ENCODE data around the gene ERP27.

ERP27 gene

DNA sequence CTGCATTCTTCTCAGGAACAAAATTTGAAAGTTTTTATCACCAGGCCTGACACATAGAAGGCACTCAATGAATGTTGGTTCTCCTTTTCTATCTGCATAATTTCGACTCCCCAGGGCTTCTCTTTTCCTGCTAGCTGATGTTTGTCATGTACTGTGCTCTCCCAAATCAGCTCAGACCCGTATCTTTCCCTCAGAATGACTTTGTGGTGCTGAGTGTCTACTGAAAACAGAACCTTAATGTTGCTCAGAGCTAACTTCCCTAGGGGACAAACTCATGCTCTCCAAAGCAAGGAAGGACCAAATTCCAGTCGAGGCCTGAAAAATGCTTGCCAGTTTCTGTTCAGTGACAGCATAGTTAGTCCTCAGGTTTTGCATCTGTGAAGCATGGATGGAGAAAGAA lies 21.1 kb upstream of the ERP27 start:
- DNase-seq: no peak

DNA sequence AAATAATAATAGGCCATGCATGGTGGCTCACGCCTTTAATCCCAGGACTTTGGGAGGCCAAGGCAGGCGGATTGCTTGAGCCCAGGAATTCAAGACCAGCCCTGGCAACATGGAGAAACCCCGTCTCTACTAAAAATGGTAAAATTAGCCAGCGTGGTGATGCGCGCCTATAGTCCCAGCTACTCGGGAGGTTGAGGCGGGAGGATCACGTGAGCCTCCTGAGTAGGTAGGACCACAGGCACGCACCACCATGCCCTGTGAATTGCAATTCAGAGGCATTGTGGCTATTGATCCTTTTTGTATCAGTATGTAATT lies 20.7 kb upstream of the ERP27 start:
- DNase-seq: peak; percentile 59

DNA sequence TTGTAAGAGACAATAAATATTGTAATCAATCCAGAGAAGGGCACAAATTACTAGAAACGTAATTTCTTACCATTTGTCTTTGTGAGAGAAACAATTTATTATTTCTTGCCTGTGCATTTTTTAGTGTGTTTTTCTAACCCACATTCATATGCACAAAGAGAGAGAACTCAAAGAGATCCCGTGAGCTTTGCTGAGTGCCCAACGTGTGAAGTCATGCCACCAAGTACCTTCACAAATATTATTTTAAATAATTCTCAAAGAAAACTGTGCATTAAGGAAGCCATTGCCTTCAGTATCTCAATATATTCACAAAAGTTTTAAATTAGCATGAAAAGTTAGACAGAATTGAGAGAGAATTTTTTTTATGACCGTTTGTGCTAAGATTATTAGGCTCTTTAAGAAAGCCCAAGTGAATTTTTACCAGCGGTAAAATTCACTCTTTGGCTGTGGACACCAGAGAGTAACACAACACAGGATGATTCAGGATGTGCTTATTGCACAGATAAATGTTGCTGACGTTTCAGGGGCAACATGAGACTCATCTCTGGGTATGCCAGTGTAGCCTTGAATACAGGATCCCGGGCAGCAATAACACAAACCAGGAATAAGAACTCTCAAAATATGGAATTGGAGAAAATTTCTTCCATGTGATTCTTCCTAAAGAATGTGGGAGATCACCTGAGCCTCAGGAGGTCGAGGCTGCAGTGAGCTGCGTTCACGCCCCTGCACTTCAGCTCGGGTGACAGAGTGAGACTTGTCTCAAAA lies 20.2 kb upstream of the ERP27 start:
- peak; percentile 61 for DNase-seq

DNA sequence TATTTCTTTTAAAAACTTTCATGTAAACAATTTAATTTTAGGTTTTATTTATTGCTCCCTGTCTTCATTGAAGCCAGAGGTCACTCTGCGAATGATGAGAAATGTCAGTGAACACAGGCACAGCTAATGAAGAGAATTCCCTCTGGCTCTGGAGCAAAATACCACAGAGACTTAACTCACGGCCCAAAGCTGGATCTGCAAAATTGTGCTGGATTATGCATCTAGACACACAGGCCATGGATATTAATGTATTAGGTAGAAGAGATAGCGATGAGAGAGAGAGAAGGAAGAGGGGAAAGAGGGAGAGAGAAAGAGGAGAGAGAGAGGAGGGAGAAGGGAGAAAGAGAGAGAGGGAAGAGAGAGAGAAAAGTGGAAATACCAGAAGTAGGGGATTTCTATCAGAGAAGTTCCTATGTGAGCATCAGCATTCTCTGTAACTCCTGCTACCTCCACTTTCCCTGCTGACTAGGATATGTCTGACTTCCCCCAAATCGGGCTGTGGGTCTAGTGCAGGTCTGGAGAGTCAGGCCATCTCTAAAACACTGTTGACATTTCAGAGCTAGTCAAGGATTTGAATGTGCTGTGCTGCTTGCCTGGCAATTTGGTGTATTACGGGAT lies 19.3 kb upstream of the ERP27 start:
- DNase-seq: no peak

DNA sequence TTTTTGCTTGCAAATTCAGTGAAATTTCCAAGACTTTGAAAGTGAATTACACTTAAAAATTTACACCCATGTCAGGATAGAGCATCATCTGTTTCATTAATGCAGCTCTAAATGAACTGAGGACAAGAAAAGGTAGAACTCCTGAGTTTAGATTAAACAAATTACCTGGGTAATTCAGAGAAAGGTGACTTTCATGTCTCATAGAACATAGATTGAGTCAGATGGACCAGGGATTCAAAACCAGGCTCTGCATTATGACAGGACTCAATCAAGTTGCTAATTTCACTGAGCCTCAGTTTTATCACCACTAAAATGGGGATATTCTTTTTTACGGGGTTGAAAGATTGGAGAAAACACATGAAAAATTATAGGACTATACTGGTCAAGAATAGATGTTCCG lies 18.6 kb upstream of the ERP27 start:
- no peak for DNase-seq

DNA sequence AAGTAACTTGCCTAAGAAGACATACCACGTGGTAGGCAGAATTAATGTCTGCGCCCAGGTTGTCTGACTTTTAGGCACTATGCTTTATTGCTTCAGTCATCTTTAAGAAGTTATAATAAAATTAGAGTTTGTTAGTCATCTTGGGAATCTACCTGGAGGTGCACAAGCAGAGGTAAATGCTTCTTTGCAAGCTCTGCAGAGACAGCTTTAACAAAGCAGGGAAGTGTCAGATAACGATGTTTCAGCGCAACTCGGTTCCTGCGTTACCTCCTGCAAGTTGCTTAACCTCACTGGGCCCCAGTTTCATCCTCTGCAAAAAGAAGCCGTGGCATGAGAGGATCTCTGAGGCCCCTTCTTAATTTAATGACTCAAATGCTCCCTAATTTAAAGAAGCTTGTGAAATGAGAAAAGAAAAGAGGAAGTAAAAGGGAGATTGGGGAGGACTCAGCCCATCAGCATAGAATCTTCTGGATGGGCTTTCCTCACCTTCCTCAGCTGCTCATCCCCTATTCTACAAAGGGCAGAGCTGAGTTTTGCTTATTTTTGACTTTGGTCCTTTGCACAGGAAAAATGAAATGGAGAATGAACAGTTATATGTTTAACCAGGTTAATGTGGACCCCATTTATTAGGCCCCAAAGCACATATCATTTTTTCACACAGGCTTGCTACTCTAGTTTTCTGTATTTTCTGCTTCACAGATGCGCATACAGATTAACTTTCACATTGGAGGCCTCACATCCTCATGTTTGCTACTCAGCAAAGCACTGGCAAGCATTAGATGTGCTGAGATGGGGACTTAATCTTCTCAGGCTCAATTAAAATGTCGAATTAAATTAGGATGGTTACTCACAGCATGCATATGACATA lies 17.9 kb upstream of the ERP27 start:
- DNase-seq: peak; percentile 79

DNA sequence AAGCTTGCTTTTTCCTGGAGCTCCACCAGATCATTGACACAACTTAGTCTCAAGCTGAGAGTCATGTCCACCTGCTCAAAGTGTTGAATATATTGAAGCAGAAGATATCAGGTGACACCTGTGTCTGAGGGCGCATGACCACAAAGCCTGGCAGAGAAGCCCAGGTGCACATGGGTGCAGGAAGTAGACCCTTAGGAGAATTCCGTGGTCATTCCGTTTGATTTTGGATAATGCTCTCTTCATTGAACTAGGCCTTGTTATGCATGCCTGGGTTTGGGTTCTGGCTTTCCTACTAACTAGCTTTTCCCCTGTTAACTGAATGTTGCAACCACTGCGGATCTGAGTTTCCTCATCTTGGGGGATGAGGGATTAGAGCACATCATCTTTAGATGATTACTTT lies 15.9 kb upstream of the ERP27 start:
- no peak for DNase-seq

DNA sequence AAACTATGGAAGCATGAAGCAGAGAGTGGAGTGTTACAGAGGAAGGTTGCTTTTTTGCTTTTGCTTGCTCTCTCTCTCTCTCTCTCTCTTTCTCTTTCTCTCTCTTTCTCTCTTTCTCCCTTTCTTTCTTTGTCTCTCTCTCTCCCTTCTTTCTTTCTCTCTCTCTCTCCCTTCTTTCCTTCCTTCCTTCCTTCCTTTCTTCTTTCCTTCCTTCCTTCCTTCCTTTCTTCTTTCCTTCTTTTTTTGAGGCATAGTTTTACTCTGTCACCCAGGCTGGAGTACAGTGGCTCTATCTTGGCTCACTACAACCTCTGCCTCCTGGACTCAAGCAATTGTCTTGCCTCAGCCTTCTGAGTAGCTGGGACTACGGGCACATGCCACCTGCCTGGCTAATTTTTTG lies 15.4 kb upstream of the ERP27 start:
- DNase-seq: no peak

DNA sequence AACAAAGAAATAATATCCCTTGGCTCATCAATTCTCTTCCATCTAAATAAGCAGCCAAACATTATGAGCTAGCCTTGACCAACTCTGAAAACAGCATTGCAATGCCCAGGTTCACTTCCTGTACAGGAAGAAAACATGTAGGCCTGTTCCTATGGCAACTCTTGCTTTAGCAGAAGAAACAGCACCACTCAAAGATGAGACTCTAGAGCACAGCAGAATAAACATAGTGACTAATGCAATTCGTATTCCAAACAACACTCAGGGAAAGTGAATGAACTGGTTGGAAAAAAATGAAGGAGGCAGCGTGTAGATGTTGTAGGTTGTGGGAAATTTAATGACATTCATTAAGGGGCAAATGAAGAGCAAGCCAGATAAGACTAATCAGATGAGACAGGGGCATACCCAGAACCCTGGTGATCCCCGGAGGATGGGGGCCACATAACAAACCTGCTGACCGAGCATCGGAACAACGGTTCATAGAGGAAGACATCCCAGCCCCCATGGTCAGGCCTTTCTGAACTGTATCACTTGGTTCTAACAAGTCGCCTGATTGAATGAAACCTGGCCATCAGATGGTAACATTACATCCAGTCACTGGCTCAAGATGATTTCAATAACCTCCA lies 14.1 kb upstream of the ERP27 start:
- DNase-seq: peak; percentile 85

DNA sequence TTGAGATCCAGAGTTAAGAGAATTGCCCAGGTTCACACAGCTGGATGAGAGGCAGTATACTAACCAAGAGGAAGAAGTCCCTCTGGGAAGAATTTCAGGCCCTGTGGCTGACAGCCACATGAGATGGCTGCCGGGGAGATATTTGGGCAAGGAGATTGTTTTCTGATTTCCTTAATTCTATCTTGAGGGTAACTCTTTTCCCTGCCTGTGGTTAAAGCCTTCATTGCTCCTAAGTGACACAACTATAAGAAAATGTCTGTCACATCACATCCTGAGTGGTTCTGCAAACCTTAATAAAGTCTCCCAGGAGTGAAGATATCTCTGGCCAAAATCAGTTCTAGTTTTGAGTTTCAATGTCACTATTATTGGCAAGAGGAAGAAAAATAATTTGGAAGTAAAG lies 13.5 kb upstream of the ERP27 start:
- DNase-seq: no peak

DNA sequence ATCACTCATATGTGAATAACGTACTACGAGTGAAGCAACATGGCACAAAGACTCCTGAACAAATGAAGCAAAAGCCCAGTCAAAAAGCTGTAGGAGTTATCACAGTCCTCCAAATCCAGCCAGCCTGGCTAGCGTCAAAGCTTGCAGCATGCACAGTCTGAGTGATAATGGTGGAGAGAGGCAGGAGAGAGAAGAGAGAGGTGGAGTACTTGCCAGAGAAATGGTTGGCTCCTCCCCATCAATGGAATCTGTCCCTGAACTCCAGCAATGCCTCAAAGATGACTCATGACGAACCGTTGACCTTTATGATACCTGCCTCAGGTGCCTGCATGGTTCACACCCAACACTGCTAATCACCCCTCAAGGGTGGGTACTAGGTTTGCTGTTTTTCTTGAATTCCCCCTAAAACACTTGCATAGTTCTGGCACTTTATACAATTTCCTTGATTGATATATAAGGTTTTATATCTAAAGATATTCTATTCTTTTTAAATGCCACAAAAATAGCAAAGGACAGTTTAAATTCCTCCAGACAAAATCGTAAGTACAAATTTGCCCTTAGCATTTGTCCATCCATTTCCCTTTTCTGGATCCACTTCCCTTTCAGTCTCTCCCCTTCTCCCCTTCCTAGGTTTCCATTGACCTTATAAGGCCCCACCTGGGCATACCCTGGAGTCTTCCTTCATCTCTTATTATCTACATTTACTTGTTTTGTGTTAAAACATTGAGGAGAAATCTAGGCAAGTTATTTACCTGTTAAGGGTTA lies 12.8 kb upstream of the ERP27 start:
- peak; percentile 47 for DNase-seq

DNA sequence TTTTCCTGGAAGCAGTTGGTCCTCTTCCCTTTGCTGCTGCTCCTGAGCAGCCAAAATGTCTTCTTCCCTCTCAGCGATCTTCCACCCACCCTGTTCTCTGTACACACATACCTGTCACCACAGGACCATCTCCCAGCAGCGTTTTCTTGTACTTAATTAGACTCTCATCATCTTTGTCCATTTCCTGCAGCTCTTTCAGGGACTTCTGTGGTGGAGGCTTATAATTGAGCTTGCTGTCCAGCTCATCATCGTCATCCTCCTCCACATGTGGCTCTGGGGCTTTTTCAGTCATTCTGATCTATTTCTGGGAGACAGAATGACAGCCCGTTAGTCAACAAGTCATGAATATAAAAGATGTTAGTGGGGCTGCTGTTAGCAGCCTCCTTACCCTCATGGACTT lies 12.1 kb upstream of the ERP27 start:
- peak; percentile 71 for DNase-seq

DNA sequence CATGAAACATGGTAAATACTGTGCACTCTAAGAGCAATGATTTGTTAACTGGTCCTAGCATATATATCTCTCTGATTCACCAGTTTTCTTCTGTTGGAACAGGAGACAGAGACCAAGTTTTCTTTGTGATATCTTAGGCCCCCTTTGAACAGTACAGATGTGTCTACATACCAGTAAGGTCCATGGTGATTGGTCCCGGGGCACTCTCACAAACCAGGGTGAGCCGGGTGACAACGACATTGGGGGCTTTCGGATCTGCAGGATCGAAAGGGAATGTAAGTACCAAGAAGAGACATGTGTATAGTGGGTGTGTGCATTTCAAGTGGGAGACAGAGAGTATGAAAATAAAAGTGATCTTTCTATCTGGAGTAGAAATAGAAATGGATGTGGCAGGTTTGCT lies 11.3 kb upstream of the ERP27 start:
- DNase-seq: peak; percentile 43

DNA sequence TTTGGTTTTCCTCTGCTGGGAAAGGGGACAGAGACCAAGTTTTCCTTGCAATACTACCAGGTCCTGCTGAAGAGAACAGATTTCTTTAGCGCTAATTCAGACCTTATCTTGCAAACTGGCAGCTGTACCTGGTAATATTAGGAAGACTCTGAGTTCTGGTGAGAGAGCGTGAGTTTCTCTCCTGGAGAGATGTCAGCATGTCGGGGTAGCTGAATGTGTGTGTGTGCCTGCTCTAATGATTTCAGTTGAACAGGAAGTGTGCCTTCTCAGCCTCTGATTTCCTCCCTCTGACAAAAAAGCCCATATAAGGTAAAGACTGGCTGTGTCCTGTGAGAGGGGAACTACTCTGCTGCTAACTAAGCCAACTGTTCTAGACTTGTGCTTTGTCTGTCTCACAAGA lies 10.3 kb upstream of the ERP27 start:
- DNase-seq: peak; percentile 92

DNA sequence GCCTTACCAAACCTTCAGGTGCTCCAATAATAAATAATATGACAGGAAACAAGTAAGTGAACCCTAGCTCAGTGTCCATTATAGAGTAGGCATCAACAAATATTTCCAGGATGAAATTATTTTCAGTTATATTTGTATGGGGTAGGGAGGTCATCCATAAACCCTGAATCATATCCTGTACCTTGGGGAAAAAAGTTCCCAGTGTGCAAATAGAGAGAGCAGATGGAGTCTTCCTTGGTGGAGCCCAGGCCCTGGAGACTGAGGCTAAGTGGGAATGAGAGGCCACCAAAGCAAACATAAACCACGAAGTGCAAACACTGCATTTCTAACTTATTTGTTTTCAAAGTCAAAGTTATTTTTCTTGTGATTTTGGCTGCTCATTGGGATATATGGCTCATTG lies 8.5 kb upstream of the ERP27 start:
- no peak for DNase-seq

DNA sequence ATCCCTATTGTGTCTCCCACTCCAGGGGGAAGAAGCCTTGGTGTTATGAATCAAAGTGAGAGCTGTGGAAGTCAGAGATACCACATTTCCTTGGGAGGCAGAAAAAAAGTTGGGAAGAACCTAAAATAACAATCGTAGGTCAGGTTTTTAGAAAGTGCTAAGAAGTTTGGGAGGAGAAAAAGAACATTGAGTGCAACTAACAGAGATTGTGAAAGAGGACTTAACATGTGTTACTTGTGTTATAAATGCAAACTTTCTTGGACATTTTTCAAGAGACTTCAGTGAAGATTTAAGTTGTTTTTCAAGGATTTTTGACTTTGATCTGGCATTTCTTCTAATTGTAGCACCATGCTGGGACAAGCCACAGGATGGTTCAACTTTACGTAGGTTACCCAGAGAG lies 7.8 kb upstream of the ERP27 start:
- no peak for DNase-seq

DNA sequence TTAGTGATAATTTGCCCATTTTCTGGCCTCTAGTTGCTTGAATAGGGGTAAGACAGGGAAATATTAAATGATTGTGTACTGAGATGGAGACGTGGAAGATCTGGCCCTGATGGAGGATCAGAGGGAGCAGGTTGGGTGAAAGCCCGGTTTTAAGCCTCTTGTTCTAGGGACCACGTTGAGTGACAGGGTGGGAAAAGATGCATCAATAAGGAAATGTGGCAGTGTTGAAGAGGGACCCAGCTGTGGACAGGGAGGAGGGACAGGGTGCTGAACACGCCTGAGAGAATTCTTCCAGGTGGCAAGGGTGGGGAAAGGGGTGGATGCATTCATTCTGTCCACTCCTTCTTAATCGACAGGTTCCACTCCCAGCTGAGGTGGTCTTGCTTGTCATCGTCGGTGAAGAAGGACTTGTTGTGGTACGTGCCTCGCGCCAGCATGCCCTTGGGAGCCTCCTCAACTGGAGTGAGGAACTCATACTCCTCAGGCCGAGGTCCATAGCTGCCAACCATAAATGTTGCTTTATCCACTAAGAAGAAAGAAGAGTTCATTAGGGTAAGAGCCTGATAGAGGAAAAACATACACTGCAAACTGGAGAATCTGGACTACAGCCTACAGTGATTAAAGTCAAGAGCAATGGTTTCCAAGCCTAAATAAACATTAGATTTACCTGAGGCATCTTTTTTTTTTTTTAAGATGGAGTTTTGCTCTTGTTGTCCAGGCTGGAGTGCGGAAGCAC lies 4.0 kb upstream of the ERP27 start:
- no peak for DNase-seq

DNA sequence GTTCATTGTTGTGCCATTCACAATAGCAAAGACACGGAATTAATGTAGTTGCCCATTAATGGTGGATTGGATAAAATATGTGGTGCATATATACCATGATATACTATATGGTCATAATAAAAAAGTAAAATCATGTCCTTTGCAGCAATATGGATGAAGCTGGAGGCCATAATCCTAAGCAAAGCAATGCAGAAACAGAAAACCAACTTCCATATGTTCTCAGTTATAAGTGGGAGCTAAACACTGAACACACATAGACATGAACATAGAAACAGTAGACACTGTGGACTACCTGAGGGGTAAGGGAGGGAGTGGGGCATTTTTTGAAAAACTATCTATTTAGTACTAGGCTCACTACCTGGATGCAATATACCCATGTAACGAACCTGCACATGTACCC lies 3.0 kb upstream of the ERP27 start:
- no peak for DNase-seq

DNA sequence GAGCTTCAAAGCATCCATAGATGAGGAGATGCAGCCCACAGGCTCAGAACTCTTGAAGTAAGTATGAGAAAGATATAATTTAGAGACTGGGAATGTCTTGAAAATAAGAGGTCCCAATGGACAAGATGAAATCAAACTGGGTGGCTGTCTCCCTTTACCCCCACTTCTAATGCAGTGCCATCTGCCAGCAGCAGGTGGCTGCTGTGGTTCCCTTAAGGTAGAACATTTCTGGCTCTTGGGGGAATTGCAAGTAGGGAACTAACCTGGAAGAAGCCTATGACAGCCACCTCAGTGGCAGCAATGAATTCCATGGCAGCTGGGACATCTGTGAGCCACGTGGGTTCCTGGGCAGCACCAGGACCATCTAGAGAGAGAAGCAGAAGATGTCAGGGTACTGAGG lies 648 bp downstream of the ERP27 start:
- DNase-seq: no peak

DNA sequence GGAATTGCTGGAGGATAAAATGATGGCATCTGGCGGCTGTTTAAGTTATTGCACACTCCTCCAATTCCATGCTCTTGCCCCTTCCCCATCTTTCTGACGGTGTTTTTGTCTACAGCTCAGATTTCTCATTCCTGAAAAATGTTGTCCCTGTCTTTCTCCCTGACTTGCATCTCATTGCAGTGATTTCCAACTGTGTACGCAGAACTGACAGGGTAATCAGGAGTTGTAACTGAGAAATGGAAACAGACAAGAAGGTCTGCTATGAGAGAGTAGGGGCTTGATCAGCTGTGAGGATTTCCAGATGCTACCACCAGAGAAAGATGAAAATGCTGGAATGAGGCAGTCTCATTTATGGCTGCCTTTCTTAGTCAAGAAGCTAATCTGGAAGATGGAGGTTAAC lies 1.3 kb downstream of the ERP27 start:
- no peak for DNase-seq

DNA sequence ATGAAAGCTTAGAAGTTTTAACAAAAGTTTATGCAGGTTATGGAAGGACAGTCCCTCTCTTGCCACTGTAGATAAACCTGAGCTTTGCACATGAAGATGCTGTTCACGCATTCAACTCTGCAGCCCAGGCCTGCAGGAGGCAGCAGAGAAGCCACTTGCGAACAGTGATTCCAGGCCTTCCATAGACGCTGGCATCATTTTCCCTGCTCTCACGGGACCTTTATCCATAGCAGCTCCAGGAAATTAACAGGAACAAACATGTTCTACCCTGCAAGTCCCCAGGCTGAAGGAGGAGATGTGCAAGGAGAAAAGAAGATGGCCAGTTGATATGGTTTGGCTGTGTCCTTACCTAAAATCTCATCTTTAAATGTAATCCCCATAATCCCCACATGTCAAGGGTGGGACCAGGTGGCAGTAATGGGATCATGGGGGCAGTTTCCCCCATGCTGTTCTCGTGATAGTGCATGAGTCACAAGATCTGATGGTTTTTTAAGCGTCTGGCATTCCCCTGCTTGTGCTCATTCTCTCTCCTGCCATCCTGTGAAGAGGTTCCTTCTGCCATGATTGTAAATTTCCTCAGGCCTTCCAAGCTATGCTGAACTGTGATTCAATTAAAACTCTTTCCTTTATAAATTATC lies 2.0 kb downstream of the ERP27 start:
- no peak for DNase-seq

DNA sequence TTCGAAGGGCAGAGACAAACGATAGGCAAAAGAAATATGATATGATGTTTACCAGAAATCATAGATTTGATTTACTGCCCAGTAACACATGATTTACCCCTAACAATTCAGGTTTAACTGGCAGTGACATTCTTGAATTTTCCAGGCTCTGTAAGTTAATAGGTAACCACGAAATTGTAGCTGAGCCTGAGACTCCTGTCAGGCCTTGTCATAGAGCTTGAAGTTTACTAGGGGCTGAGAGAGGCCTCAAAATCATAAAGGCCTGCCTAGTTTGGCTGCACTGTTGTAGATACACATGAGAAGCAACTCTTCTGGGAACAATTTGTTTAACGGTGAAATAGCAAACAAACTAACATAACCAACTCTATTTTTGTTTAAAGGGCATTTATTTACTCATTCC lies 3.3 kb downstream of the ERP27 start:
- DNase-seq: no peak
